ENCODE results near the gene TTC33. TPM values are rescaled to one million over a fixed set of nuclear protein-coding genes. Genes with fewer than 3 reads are reported as not detected.

The TTC33 gene
- total RNA-seq, 4 donors from 2014 or later = 5.0 to 12.6 (median 7.0) TPM

GRCh38 chr5:40540301-40540700, 215.5 kb downstream of the TTC33 start:
- Histone ChIP-seq H3K4me3 (no peak overlapping the region), H3K4me1 (no peaks in the 10 kb centered on the region), H3K27ac (no peak overlapping the region), H3K27me3 (no peaks in the 10 kb centered on the region), H3K36me3 (no peaks in the 10 kb centered on the region), H3K9me3 (no peaks in the 10 kb centered on the region)
- no peak for DNase-seq
- TF ChIP-seq POLR2A (IDR thresholded peaks at IDR 0.05) (no peak), CTCF (IDR thresholded peaks at IDR 0.05) (no peak)
- intact Hi-C loops (cut with DNase I) = no loop called here

- WGBS, 2 donors = 57 to 62% methylated on average over 1 of the region's 1 CpG
- TF ChIP-seq CTCF (IDR thresholded peaks at IDR 0.05) (no peak), POLR2A (IDR thresholded peaks at IDR 0.05) (no peak)
- no peaks in the 10 kb centered on the region for H3K36me3 ChIP-seq
- H3K4me3 ChIP-seq = no peak overlapping the region
- intact Hi-C loops (cut with DNase I) = no loop called here
- H3K4me1 ChIP-seq = no peaks in the 10 kb centered on the region
- H3K9me3 ChIP-seq = no peaks in the 10 kb centered on the region
- no peak for DNase-seq
- H3K27ac ChIP-seq = no peak overlapping the region
- H3K27me3 ChIP-seq = no peaks in the 10 kb centered on the region
Observed at GRCh38 chr5:40524677-40525076, 231.1 kb downstream of the TTC33 start.

- intact Hi-C loops (cut with DNase I) = no loop called here
- Histone ChIP-seq H3K4me3 (no peak overlapping the region), H3K4me1 (no peaks in the 10 kb centered on the region), H3K27ac (no peak overlapping the region), H3K27me3 (no peaks in the 10 kb centered on the region), H3K36me3 (no peaks in the 10 kb centered on the region), H3K9me3 (no peaks in the 10 kb centered on the region)
- no peak for DNase-seq
- no peak for TF ChIP-seq POLR2A (IDR thresholded peaks at IDR 0.05)
- no peak for TF ChIP-seq CTCF (IDR thresholded peaks at IDR 0.05)
Observed at GRCh38 chr5:40521925-40522324, 233.8 kb downstream of the TTC33 start.

- H3K4me3 ChIP-seq = no peak overlapping the region
- intact Hi-C loops (cut with DNase I) = no loop called here
- no peaks in the 10 kb centered on the region for H3K4me1 ChIP-seq
- no peaks in the 10 kb centered on the region for H3K36me3 ChIP-seq
- H3K9me3 ChIP-seq = no peaks in the 10 kb centered on the region
- WGBS, 2 donors = 82% methylated on average over 3 of the region's 3 CpGs
- H3K27ac ChIP-seq = no peak overlapping the region
- no peak for DNase-seq
- TF ChIP-seq POLR2A (IDR thresholded peaks at IDR 0.05) (no peak), CTCF (IDR thresholded peaks at IDR 0.05) (no peak)
- no peaks in the 10 kb centered on the region for H3K27me3 ChIP-seq
Observed at GRCh38 chr5:40521108-40521785, 234.5 kb downstream of the TTC33 start.

GRCh38 chr5:40518485-40518917, 237.3 kb downstream of the TTC33 start:
- TF ChIP-seq POLR2A (IDR thresholded peaks at IDR 0.05) (no peak), CTCF (IDR thresholded peaks at IDR 0.05) (no peak)
- intact Hi-C loops (cut with DNase I) = no loop called here
- Histone ChIP-seq H3K4me1 (no peaks in the 10 kb centered on the region), H3K27me3 (no peaks in the 10 kb centered on the region), H3K4me3 (no peak overlapping the region), H3K9me3 (no peaks in the 10 kb centered on the region), H3K27ac (no peak overlapping the region), H3K36me3 (no peaks in the 10 kb centered on the region)
- 51 to 70% methylated on average over 4 of the region's 4 CpGs for WGBS, 2 donors
- DNase-seq = no peak
